GM18526 (cell line): ENCODE results near the gene GPR179.

Experiments used
- POLR2A ChIP-seq: IDR thresholded peaks from 3 replicates; pipeline ENCODE4 v1.6.1; 2011; ENCODE audit not compliant: insufficient read length; ENCODE audit errors: extremely low read depth

Gene GPR179

GRCh38 chr17:38334480-38335364, 9.0 kb downstream of the GPR179 start:
- TF ChIP-seq POLR2A: no peak

- no peak for TF ChIP-seq POLR2A
Observed at GRCh38 chr17:38333635-38334295, 10.0 kb downstream of the GPR179 start.

- TF ChIP-seq POLR2A: no peak
Observed at GRCh38 chr17:38332735-38333134, 11.0 kb downstream of the GPR179 start.

GRCh38 chr17:38330941-38331411, 12.8 kb downstream of the GPR179 start:
- no peak for TF ChIP-seq POLR2A

GRCh38 chr17:38329808-38330730, 13.7 kb downstream of the GPR179 start:
- TF ChIP-seq POLR2A: no peak

GRCh38 chr17:38329284-38329683, 14.5 kb downstream of the GPR179 start:
- TF ChIP-seq POLR2A: no peak

GRCh38 chr17:38328620-38329019, 15.1 kb downstream of the GPR179 start:
- no peak for TF ChIP-seq POLR2A

GRCh38 chr17:38327936-38328335, 15.8 kb downstream of the GPR179 start:
- TF ChIP-seq POLR2A: no peak

- TF ChIP-seq POLR2A: no peak
Observed at GRCh38 chr17:38326996-38327792, 16.6 kb downstream of the GPR179 start.

GRCh38 chr17:38325221-38325851, 18.4 kb downstream of the GPR179 start:
- no peak for TF ChIP-seq POLR2A

GRCh38 chr17:38324772-38325171, 19.0 kb downstream of the GPR179 start:
- TF ChIP-seq POLR2A: no peak

- TF ChIP-seq POLR2A: no peak
Observed at GRCh38 chr17:38324141-38324697, 19.5 kb downstream of the GPR179 start.

GRCh38 chr17:38322897-38323296, 20.9 kb downstream of the GPR179 start:
- TF ChIP-seq POLR2A: no peak
